ENCODE data around the gene RNF214.

DNA sequence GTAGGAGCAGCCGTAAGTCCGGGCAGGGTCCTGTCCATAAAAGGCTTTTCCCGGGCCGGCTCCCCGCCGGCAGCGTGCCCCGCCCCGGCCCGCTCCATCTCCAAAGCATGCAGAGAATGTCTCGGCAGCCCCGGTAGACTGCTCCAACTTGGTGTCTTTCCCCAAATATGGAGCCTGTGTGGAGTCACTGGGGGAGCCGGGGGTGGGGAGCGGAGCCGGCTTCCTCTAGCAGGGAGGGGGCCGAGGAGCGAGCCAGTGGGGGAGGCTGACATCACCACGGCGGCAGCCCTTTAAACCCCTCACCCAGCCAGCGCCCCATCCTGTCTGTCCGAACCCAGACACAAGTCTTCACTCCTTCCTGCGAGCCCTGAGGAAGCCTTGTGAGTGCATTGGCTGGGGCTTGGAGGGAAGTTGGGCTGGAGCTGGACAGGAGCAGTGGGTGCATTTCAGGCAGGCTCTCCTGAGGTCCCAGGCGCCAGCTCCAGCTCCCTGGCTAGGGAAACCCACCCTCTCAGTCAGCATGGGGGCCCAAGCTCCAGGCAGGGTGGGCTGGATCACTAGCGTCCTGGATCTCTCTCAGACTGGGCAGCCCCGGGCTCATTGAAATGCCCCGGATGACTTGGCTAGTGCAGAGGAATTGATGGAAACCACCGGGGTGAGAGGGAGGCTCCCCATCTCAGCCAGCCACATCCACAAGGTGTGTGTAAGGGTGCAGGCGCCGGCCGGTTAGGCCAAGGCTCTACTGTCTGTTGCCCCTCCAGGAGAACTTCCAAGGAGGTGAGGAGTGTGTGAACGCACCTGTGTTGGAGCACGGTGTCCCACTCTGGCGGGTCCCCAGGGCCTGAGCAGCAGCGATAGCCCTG lies 33.2 kb upstream of the RNF214 start, which contains the start of gene TAGLN:
- TF ChIP-seq POLR2A (IDR thresholded peaks at IDR 0.05; ENCODE audit: low read length) = no peak
- TF ChIP-seq GATA1 (IDR thresholded peaks at IDR 0.05; ENCODE audit: low read depth, low read length) = no peak
